Cardiac fibroblast (primary cell): ENCODE results near the gene CNN2.

Experiments used
- DNase-seq, 2 donors: peaks; one replicate each; pipeline versions ENCODE4 v3.0.0 to v3.0.0-alpha.2; 2010; ENCODE audit warnings: low read depth in 2 of 2
- H3K4me3 ChIP-seq, 2 donors: replicated peaks in 1 of 2; 1 replicate in 1 of 2; 2 replicates in 1 of 2; pipeline ENCODE4 v1.5.1; 2011; ENCODE audit warnings: low read depth in 2 of 2, low read length in 2 of 2, mild to moderate bottlenecking in 2 of 2, moderate library complexity in 1 of 2
- CTCF ChIP-seq: IDR thresholded peaks from one replicate; pipeline ENCODE4 v1.5.1; 2011; ENCODE audit warnings: low read depth, mild to moderate bottlenecking, low read length, inconsistent platforms

Gene CNN2

GRCh38 chr19:1025960-1026782, at the start of gene CNN2:
Gene CNN2, plus strand, starts transcription at chr19:1026608. Its CDS starts 54 bp downstream, at chr19:1026662.
- no peak for TF ChIP-seq CTCF

GRCh38 chr19:977058-977464, 49.3 kb upstream of the CNN2 start:
- DNase-seq, result no peak
- no peak for TF ChIP-seq CTCF
- H3K4me3 ChIP-seq, result no peak overlapping the region

More at GRCh38 chr19:1025960-1026782, at the start of gene CNN2:
- peak; percentile 79 to 84 for DNase-seq
- peak within 1 kb of the TSS; percentile 99 for H3K4me3 ChIP-seq

GRCh38 chr19:979318-979741, 47.1 kb upstream of the CNN2 start:
- no peak for TF ChIP-seq CTCF
- no peak overlapping the region for H3K4me3 ChIP-seq
- DNase-seq, result no peak

- no peak for TF ChIP-seq CTCF
- no peak overlapping the region for H3K4me3 ChIP-seq
These were observed 46.0 kb upstream of the CNN2 start for GRCh38 chr19:980133-980998.

GRCh38 chr19:982567-983170, 43.7 kb upstream of the CNN2 start:
- peak overlapping the region; percentile 21 to 49 for H3K4me3 ChIP-seq
- peak; percentile 32 for TF ChIP-seq CTCF
- peak; percentile 56 to 59 for DNase-seq

More at GRCh38 chr19:980133-980998, 46.0 kb upstream of the CNN2 start:
- DNase-seq, result no peak

- peak within 1 kb of the TSS; percentile 100 for H3K4me3 ChIP-seq
- peak; percentile 89 to 91 for DNase-seq
- no peak for TF ChIP-seq CTCF
These were observed 42.0 kb upstream of the CNN2 start, which contains the start of gene WDR18 for GRCh38 chr19:984165-984967. Gene WDR18, plus strand, starts transcription at chr19:984345. Its CDS starts 9 bp downstream, at chr19:984354.
